Stimulated activated CD4-positive, alpha-beta T cell treated with anti-CD3 and anti-CD28 coated beads, Interleukin-15, amount 100 ng/mL, for 48 hours (primary cell): ENCODE data around the gene CDC45.
"Not testable (repeated sequence)": the region's sequence is repeated elsewhere in the genome, so short reads cannot be mapped to it uniquely, and the experiment has no call there.

ENCODE experiments used
- DNase-seq, 2 donors: peaks; one replicate each; pipeline ENCODE4 v3.0.0-alpha.2; 2020; ENCODE audit warnings: low read depth in 2 of 2

Gene CDC45

DNA sequence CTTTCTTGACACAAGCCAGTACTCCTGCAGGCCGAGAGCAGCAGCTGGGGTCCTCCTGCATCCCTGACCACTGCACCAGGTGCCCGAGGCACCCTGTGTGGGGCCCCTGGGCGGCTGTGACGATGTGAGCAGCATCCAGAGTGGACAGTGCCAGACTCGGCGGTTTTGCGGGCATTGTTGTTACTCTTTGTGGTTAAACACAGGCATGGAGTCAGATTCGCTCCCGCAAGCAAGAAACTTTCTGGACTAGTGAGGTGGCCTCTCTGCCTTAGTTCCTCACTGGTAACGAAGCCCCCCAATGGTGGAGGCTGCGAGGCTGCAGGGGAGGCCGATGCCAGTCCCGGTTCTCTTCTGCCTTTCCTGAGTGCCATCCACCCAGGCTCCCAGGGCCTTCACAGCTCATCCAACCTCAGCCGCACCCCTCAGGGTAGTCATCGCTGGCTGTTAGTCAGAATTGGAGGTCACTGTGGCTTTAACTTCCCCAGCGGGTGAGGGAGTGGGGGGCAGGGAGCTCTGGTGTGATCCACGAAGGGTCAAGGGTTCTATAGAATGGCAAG is 48.2 kb downstream of the CDC45 start:
- no peak for DNase-seq

DNA sequence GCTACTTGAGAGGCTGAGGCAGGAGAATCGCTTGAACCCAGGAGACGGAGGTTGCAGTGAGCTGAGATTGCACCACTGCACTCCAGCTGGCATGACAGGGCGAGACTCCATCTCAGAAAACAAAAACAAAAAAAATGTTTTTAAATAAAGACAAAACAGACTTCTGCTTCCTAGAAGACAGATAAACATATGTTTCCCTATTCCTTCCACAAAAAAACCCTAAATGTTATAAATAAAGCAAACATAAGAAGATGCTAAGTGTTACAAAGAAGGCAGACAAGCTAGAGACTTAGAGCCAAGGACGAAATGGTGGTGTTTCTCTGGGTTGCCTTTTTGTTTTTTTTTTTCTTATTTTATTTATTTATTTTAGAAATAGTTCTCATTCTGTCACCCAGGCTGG is 50.1 kb downstream of the CDC45 start:
- DNase-seq, result no peak

DNA sequence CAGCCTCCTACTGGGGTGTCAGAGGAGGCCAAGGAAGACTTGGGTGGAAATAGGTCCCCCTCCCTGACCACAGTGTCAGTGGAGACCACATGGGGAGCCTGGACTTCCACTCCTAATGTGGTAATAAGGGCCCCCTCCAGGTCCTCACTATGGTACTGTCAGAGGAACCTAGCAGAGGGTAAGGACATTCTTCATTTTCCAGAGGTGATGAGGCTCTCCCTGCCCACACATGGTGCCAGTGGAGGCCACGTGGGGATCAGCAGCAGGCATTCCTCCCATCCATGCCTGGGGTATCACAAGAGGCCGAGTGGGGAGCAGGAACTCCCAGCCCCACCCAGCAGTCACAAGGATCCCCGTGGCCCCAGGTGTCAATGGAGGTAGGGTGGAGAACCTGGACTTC is 51.0 kb downstream of the CDC45 start:
- no peak for DNase-seq

DNA sequence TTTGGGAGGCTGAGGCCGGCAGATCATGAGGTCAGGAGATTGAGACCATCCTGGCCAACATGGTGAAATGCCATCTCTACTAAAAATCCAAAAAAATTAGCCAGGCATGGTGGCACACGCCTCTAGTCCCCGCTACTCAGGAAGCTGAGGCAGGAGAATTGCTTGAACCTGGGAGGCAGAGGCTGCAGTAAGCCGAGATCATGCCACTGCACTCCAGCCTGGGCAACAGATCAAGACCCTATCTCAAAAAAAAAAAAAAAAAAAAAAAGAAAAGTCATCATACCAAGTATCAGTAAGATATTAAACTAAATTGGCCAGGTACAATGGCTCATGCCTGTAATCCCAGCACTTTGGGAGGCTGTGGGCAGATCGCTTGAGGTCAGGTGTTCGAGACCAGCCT is 51.6 kb downstream of the CDC45 start:
- DNase-seq, result not testable (repeated sequence)

DNA sequence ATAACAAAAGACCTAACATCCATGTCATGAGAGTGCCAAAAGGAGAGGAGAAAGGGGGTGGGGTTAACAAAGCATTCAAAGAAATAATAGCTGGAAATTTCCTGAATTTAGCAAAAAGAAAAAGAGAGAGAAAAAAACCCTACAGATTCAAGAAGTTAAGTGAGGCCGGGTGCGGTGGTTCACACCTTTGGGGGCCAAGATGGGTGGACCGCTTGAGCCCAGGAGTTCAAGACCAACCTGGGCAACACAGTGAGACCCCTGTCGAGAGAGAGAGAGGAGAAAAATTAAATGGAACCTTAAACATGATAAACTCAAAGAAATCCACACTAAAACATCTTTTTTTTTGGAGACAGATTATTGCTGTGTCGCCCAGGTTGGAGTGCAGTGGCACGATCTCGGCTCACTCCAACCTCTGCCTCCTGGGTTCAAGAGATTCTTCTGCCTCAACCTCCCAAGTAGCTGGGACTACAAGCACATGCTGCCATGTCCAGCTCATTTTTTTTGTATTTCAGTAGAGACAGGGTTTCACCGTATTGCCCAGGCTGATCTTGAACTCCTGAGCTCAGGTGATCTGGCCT is 53.4 kb downstream of the CDC45 start:
- no peak for DNase-seq

DNA sequence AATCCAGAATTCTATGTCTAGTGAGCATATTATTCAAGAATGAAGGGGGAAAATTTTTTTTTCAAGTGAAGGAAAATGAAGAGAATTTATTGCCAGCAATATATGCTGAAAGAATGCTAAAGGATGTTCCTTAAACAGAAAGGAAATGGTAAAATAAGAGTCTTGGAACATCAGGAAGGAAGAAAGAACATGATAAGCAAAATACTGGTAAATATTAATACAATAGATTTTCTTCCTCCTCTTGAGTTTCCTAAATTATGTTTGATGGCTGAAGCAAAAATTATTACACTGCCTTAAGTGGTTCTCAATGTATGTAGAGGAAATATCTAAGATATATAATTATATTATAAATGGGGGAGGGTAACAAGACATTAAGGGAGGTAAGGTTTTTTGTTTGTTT is 54.1 kb downstream of the CDC45 start:
- DNase-seq, result no peak

DNA sequence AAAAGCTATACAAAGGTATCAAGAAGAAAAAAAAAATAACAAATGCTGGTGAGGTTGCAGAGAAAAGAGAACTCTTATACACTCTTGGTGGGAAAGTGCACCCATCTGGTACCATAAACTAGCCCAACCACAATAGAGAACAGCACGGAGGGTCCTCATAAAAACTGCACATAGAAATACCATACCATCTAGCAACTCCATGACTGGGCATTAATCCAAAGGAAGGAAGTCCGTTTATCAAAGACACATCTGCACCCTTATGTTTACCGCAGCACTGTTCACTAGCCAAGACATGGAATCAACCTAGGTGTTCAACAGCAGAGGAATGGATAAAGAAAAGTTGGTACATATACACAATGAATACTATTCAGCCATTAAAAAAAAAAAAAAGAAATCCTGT is 55.3 kb downstream of the CDC45 start:
- no peak for DNase-seq

DNA sequence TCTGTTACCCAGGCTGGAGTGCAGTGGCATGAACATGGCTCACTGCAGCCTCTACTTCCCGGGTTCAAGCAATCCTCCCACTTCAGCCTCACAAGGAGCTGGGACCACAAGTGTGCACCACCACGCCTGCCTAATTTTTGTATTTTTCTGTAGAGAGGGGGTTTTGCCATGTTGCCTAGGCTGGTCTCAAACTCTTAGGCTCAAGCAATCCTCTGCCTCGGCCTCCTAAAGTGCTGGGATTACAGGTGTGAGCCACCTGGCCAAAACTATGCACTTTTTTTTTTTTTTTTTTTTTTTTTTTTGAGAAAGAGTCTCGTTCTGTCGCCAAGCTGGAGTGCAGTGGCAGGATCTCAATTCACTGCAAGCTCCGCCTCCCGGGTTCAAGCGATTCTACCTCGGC is 56.8 kb downstream of the CDC45 start:
- DNase-seq, result no peak

DNA sequence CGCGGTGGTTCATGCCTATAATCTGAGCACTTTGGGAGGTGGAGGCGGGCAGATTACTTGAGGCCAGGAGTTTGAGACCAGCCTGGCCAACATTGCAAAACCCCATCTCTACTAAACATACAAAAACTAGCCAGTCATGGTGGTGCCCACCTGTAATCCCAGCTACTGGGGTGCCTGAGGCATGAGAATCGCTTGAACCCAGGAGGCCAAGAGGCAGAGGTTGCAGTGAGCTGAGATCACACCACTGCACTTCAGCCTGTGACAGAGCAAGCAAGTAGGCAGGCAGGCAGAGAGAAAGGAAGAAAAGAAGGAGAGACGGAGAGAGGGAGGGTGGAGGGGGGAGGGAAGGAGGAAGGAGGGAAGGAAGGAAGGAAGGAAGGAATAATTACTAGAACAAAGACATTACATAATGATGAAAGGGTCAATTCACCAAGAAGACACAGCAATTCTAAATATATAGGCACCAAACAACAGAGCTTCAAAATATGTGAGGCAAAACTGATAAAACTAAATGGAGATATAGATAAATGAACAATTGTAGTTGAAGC is 58.3 kb downstream of the CDC45 start:
- no peak for DNase-seq

DNA sequence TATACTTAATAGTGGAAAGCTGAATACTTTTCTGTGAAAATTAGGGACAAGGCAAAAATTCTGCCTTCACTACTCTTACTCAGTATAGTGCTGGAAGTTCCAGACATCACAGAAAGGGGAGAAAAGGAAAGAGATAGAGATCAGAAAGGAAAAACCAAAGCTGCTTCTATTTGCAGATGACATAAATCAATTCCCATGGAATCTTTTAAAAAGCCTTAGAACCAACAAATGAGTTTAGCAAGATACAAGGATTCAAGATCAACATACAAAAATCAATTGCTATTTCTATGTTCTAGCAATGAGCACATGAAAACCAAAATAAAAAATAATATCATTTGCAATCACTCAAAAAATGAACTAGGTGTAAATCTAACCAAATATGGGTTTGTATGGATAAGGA is 60.7 kb downstream of the CDC45 start:
- DNase-seq, result no peak

DNA sequence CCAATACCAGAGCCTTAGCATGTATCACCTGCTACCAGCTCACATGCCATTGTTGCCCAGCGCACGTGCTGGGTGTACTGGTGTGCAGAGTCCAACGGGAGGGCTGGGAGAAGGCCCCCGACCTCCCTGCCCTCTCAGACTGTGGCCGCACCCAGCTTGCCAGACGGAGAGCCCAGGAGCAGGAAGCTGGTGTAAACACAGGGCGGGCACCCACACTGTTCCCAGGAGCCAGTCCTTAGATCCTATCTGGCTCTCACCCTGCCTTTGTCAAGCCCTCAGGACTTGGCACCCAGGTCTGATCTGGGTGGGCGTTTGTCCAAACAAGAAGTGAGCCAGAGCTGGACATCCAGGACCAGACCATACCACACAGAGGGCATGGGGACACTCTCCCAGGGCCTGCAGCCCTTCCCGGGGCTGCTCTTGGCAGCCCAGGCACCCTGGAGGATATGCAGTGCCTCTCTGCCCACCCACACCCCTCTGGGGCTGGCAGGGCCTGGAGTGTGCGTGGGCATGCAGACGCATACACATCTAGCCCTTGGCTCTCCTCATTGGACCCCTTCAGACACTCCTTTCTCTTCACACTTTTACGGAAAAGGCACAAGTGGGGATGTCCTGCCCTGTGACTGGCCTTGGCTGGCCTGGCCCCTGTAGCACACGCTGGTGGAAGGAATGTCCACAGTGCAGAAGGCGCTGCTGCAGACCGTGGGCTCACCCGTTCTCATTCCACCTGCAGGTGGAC is 64.4 kb downstream of the CDC45 start:
- no peak for DNase-seq

DNA sequence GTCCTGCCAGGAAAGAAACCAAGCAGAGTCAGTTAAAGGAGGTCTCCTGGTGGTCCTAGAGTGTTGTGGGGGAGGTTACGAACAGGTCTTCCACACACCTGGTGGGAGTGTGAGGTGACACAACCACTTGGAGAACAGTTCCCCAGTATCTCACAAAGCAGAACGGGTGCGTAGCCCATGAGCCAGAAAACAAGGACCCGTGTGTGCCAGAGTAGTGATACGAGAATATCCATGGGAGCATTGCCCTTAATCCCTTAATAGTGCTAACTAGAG is 66.2 kb downstream of the CDC45 start:
- no peak for DNase-seq

DNA sequence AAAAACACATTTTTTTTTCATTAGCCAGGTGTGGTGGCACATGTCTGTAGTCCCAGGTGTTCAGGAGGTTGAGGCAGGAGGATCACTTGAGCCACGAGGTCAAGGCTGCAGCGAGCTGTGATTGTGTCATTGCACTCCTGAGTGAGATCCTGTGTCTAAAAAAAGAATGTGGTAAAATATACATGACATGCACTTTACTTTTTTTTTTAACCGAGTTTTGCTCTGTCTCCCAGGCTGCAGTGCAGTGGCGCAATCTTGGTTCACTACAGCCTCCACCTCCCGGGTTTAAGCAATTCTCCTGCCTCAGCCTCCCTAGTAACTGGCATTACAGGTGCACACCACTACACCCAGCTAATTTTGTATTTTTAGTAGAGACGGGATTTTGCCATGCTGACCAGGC is 67.0 kb downstream of the CDC45 start:
- no peak for DNase-seq

DNA sequence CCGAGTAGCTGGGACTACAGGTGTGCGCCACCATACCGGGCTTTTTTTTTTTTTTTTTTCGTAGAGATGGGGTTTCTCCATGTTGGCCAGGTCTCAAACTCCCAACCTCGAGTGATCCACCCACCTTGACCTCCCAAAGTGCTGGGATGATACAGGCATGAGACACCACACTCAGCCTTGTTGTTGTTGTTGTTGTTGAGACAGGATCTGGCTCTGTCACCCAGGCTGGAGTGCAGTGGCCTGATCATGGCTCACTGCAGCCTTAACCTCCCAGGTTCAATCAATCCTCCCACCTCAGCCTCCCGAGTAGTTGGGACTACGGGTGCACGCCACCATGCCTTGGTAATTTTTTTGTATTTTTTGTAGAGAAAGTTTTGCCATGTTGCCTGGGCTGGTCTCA is 67.9 kb downstream of the CDC45 start:
- DNase-seq, result no peak

DNA sequence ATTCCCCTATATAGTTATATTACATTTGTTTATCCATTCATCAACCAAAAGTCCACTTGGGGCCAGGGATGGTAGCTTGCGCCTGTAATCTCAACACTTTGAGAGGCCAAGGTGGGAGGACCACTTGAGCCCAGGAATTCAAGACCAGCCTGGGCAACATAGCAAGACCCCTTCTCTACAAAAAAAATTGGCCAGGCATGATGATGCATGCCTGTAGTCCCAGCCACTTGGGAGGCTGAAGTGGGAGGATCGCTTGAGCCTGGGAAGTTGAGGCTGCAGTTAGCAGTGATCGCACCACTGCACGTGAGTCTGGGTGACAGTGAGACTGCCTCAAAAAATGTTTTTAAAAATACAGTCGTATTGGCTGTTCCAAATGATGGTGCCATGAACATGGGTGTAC is 68.7 kb downstream of the CDC45 start:
- DNase-seq, result not testable (repeated sequence)

DNA sequence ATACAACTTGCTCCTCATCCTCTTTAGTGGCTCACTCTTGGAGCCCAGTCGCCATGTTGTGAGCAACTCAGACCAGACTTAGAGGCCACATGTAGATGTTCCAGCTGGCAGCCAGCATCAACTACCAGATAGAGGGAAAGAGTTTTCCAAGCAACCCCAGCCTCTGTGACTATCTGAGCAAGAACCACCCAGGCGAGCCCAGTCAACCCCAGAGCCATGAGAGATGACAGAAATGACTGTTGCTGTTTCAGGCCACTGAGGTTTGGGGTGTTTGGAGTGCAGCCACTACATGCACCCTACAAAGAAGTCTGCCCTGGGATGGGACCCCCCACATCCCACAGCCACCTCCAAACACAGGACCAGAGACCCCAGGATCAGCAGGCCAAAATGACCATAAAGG is 69.2 kb downstream of the CDC45 start:
- no peak for DNase-seq

DNA sequence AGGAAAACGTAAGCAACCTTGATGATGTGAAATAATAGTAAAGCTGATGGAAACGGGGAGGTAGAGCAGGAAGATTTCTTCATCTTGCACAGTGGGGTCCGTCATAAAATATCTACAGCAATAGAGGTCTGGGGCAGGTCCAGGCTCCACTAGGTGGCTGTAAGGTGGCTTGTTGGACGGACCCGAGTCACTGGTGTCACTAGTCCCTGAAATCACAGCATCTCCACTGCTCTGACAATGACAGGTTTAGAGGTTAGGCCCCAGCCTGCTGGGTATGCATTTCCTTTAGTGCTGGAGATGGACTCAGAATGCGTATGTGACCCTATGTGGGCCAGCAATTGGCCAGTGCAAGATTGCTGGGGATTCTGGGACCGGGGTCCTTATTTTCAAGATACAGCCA is 69.7 kb downstream of the CDC45 start:
- no peak for DNase-seq

DNA sequence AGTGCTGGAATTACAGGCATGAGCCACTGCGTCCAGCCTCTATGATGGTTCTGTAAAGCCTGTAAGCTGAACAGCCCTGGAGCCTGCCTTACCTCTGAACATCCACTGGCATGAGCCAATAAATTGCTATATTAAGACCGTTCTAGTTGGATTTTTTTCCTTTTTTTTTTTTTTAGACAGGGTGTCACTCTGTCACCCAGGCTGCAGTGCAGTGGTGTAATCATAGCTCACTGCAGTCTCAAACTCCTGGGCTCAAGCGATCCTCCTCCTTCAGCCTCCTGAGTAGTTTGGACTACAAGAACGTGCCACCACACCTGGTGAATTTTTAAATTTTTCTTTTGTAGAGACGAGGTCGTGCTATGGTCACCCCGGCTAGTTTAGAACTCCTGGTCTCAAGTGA is 70.7 kb downstream of the CDC45 start:
- DNase-seq, result no peak

DNA sequence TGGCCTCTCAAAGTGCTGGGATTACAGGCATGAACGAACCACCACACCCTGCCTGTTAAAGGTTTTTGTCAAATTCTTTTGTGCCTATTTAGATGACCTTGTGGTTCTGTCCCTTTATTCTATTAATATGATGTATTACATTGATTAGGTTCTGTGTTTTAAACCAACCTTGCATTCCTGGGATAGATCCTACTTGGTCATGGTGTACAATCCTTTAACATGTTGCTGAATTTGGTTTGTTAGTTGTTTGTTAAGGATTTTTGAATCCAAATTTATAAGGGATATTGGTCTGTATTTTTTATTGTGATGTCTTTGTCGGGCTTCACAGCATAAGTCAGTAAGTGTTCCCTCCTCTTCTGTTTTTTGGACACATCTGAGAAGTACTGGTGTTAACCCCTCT is 73.5 kb downstream of the CDC45 start:
- no peak for DNase-seq

DNA sequence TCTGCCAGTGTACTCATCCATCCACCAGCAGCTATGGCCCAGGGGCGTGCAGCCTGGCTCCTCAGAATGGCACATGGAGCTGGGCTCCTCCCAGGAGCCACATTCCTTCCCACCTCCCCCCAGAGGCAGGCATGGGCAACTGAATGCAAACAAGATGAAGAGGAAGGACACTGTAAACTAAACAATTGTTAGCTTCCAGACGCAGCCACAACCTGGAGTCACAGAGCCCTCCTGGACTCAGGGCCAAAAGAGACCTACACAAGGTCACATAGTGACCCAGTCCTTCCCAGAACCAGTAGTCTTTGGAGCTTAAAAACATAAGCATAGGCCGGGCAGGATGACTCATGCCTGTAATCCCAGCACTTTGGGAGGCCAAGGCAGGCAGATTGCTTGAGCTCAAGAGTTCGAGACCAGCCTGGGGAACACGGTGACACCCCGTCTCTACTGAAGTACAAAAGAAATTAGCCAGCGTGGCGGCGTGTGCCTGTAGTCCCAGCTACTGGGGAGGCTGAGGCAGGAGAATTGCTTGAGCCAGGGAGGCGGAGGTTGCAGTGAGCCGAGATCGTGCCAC is 75.2 kb downstream of the CDC45 start:
- DNase-seq, result no peak

DNA sequence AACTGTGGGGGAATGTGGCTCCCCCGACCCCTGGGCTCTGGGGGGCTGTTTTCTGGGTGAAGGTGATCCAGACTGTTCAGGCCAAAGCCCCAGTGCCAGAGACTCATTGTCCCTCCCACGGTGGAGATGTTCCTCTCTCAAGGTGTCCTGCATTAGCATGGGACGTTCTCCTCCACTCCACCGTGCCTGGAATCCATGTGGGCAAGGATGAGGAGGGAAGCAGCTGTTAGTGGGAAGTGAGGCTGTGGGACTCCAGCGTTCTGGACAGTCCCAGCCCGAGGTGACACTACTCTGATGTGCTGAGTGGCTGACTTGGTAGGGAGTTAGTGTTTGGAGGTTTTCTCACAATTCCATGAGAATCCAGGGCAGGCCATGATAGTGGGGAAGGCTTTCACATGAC is 75.9 kb downstream of the CDC45 start:
- DNase-seq, result no peak

DNA sequence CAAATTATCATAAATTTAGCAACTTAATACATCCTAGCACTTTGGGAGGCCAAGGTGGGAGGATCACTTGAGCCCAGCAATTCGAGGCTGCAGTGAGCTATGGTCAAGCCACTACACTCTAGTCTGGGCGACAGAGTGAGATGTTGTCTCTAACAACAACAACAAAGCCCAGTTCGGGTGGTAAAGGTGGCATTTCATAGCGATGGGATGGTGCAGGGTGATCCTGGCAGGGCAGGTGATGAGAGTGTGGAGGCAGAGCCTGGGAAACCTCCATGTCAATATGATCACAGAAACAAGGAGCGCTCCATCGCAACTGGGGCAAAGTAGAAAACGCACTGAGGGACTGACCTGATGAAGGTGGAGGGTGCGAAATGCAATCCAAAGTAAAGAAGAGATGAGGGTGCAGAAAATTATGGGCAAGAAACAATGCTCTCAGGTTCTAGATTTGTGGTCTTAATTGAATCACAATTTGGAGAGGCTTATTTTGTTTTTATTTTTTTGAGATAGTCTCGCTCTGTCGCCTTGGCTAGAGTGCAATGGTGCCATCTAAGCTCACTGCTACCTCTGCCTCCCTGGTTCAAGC is 77.3 kb downstream of the CDC45 start:
- no peak for DNase-seq

DNA sequence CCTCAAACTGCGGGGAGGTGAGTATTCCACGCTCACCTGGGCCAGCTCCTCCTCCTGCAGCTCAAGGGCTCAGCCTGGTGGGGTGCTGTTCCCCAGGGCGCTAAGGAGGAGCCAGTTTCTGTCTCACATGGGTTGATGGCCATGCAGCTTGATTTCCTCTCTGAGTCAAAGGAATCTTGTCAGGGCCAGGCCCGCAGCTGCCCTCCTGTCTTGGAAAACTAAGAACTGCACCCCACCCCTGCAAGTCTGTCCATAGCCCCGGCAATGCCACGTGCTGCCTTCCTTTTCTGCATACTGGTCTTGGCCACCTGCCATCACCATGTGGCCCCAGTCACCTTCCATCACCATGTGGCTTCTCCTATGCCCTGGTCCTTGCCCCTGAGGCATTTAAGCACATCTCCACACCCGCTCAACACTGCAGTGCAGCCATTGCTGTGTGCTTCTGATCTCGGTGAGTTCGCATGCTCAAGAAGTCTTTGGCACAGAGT is 79.6 kb downstream of the CDC45 start:
- DNase-seq, result no peak
